Coronary artery (tissue), 2 donors: ENCODE measurements around the gene TSSK3.

Experiments
- DNase-seq: peaks from one replicate; pipeline ENCODE4 v3.0.0-alpha.2; 2017; ENCODE audit warnings: low spot score
- H3K27ac ChIP-seq, 2 donors: fragments of 200-600 bp; sonication (generic); one replicate each; pipeline ENCODE4 v1.5.1; 2016 to 2019
- H3K4me3 ChIP-seq: fragments of 200-600 bp; sonication (generic); 2 replicates; pipeline ENCODE4 v1.5.1; 2016; ENCODE audit warnings: mild to moderate bottlenecking, moderate library complexity
- CTCF ChIP-seq: fragments of 200-600 bp; sonication (generic); IDR thresholded peaks from one replicate; pipeline ENCODE4 v1.5.1; 2019; ENCODE audit warnings: antibody characterized with exemption

Gene TSSK3

GRCh38 chr1:32400876-32401631 lies 38.7 kb downstream of the TSSK3 start:
- DNase-seq: peak; percentile 94
- TF ChIP-seq CTCF: peak; percentile 87
- Histone ChIP-seq H3K4me3 (no peak overlapping the region), H3K27ac (peak overlapping the region; percentile 66 to 86)

GRCh38 chr1:32404946-32405345 lies 42.6 kb downstream of the TSSK3 start:
- DNase-seq: no peak
- H3K27ac ChIP-seq: no peak overlapping the region
- TF ChIP-seq CTCF: no peak
- no peak overlapping the region for H3K4me3 ChIP-seq

GRCh38 chr1:32405672-32406467 lies 43.5 kb downstream of the TSSK3 start:
- Histone ChIP-seq H3K4me3 (no peak overlapping the region), H3K27ac (no peak overlapping the region)
- no peak for TF ChIP-seq CTCF
- no peak for DNase-seq

- H3K4me3 ChIP-seq: no peak overlapping the region
- TF ChIP-seq CTCF: no peak
- no peak for DNase-seq
- H3K27ac ChIP-seq: no peak overlapping the region
These were observed 44.3 kb downstream of the TSSK3 start for GRCh38 chr1:32406629-32407111.

DNA sequence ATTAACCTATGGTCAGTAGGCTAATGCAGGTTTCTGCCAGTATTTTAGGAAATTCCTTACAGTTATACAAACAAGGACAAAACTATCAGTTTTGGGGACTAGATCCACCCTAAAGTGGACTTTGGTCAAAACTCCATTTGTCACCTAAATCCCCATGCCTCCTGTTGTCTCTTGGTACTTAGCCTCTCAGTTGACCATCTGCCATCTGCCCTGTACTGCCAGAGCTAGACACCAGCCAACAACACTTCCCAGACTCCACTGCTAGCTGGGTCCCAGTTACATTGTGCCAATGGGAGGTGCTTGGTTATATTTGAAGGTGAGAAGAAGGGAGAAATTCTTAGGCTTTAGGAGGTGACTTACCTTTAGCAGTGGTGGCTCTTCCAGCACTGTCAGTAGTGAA lies 48.9 kb downstream of the TSSK3 start:
- Histone ChIP-seq H3K27ac (no peak overlapping the region), H3K4me3 (no peak overlapping the region)
- no peak for DNase-seq
- no peak for TF ChIP-seq CTCF

GRCh38 chr1:32413507-32414185 lies 51.3 kb downstream of the TSSK3 start:
- no peak overlapping the region for H3K27ac ChIP-seq
- TF ChIP-seq CTCF: peak; percentile 41
- DNase-seq: no peak

More at GRCh38 chr1:32413507-32414185, 51.3 kb downstream of the TSSK3 start:
- no peak overlapping the region for H3K4me3 ChIP-seq
